GM19324 (cell line): ENCODE results near the gene OR5AU1.

Source experiments
- ATAC-seq: cut with Tn5 transposase; IDR thresholded peaks from one replicate; pipeline ENCODE4 v1.9.1; 2021; ENCODE audit warnings: mild to moderate bottlenecking, moderate library complexity; ENCODE audit not compliant: unreplicated experiment, low FRiP score

Gene OR5AU1

GRCh38 chr14:21155963-21156362 lies at the start of gene OR5AU1:
Gene OR5AU1 (minus strand): TSS chr14:21156063. CDS start chr14:21155872, 191 bp downstream.
- ATAC-seq: no peak

GRCh38 chr14:21205026-21205677 lies 49.3 kb upstream of the OR5AU1 start:
- ATAC-seq: no peak

- ATAC-seq: no peak
Observed at GRCh38 chr14:21204167-21205025, 48.5 kb upstream of the OR5AU1 start.

DNA sequence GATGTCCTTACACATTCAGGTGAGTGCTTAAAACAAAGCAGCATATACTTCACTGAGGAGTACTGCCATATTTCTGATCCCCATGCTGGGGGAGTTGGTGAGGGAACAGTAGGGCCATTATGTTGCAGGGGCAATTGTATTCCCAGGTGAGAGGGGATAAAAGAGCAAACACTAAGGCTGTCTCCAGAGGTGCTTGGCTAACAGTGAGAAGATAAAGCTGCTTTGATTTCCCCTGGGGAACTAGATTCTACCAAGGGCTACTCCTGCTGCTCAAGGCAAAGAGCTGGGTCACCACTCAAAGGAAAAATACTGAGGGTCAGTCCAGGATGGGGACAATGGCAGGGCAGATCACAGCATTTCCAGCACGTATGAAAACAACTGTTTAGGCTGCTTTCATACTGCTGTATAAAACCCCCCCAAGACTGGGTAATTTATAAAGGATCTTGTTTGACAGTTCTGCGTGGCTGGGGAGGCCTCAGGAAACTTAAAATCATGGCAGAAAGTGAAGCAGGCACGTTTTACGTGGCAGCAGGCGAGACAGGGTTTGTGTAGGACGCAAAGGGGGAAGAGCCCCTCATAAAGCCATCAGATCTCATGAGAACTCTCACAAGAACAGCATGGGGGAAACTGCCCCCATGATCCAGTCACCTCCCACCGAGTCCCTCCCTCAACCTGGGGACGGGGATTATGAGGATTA lies 47.8 kb upstream of the OR5AU1 start:
- ATAC-seq: no peak

GRCh38 chr14:21202463-21203358 lies 46.8 kb upstream of the OR5AU1 start:
- ATAC-seq: no peak

- ATAC-seq: no peak
Observed at GRCh38 chr14:21201732-21202462, 46.0 kb upstream of the OR5AU1 start.

DNA sequence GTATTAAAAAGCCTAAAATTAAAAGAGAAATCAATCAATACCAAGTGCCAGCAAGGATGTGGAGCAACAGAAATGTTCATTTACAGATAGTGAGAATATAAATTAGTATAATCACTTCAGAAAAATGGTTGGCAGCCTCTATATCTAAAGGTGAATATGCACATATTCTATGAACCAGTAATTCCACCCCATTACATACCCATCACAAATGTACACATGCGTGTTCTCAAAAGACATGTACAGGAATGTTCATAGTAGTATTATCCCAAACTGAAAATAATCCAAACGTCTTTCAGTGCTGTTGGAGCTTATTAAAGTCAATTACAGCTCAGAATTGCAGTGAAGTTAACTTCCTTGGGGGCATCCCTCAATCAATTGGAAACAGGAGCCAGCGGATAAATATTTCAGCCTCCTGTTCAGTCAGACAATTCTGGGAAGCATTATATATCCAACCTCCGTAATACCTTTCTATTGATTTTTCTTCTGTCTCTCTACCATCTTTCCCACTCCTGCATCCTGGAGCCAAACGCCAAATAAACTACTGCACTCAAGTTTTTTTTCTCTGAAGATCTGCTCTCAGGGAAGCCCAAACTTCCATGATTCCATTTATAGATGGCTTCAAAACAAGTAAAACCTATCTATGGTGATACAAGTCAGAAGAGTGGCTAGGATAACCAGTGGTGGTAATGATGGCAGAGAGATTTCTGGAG lies 45.0 kb upstream of the OR5AU1 start:
- no peak for ATAC-seq

- no peak for ATAC-seq
Observed at GRCh38 chr14:21199611-21200560, 44.0 kb upstream of the OR5AU1 start.

DNA sequence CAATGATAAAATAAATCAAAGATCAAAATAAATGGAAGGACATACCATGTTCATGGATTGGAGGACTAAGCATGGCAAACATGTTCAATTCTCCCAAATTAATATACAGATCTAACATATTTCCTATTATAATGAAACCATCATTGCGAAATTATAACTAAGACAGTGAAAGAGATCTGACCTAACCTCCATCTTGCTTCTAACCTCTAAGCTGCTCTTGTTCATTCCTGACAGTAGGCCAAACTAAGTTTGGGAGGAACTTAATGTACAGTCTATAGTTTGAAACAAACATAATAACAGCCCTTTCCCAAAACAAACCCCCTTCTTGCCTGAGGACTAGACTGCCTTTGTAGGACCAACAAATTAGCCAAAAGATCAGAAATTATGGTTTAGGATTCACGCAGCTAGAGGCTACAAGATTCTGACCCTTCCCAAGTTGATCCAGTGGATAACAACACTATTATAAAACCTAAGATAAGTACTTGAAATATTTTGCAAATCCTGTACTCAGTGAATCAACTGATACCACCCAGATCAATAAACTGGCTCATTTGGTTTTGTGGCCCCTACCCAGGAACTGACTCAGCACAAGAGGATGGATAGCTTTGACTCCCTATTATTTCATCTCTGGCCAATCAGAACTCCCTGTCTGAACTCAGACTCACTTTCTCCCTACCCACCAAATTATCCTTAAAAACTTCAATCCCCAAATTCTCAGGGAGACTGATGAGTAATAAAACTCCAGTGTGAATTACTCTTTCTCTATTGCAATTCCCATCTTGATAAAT lies 41.7 kb upstream of the OR5AU1 start:
- no peak for ATAC-seq

- ATAC-seq: no peak
Observed at GRCh38 chr14:21194597-21194996, 38.7 kb upstream of the OR5AU1 start.

GRCh38 chr14:21192875-21193535 lies 37.1 kb upstream of the OR5AU1 start:
- no peak for ATAC-seq

DNA sequence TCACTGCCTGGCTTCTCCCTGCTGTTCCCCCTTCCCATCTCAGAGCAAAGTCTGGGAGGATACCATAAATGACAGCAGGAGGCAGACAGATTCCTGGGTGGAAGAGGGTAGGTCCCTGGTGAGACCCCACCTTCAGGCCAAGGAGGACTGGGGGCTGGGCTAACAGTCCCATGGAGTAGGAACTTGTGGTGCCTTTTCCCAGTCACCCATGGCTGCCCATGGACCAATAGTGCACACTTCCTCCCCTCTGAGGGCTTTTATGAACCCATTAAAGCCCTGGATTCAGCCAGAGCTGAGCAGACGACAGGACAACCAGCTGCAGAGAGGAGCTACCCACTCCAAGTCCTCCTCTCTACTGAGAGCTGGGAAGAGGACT lies 36.6 kb upstream of the OR5AU1 start:
- ATAC-seq: peak; percentile 15

GRCh38 chr14:21191809-21192446 lies 36.1 kb upstream of the OR5AU1 start:
- ATAC-seq: peak; percentile 84

- ATAC-seq: no peak
Observed at GRCh38 chr14:21191261-21191808, 35.5 kb upstream of the OR5AU1 start.

GRCh38 chr14:21185491-21185890 lies 29.6 kb upstream of the OR5AU1 start:
- no peak for ATAC-seq

DNA sequence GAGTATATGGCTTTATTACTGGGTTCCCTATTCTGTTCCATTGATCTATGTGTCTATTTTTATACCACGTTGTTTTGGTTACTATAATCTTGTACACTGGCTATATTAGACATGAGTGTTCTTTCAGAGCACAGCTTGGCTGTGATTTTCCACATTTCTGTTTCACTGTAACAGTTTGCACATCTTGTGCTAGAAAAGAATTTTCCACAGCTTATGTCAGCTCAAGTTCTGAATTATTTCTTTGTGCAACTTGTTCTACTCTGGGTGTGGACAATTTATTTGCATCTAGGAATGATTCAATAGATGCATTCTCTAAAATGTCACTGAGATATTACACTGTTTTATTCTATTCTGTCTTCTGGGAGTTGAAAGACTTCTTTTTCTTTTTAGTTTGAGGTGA lies 28.4 kb upstream of the OR5AU1 start:
- ATAC-seq: no peak
